GM18873 (cell line): ENCODE measurements around the gene SLC41A1.
"Not testable (repeated sequence)": the region's sequence is repeated elsewhere in the genome, so short reads cannot be mapped to it uniquely, and the experiment has no call there.

ENCODE experiments used
- ATAC-seq: cut with Tn5 transposase; IDR thresholded peaks from one replicate; pipeline ENCODE4 v1.9.1; 2021; ENCODE audit warnings: mild to moderate bottlenecking, moderate library complexity, moderate number of reproducible peaks; ENCODE audit not compliant: unreplicated experiment, low FRiP score

The SLC41A1 gene

GRCh38 chr1:205823260-205823659 lies 10.3 kb upstream of the SLC41A1 start:
- ATAC-seq: not testable (repeated sequence)

GRCh38 chr1:205822397-205822796 lies 9.4 kb upstream of the SLC41A1 start:
- no peak for ATAC-seq

GRCh38 chr1:205817988-205818387 lies 5.0 kb upstream of the SLC41A1 start:
- no peak for ATAC-seq

- no peak for ATAC-seq
These were observed 4.4 kb upstream of the SLC41A1 start for GRCh38 chr1:205817364-205817763.

GRCh38 chr1:205813755-205814058 lies 709 bp upstream of the SLC41A1 start:
- ATAC-seq: no peak

- ATAC-seq: peak; percentile 12
These were observed 624 bp downstream of the SLC41A1 start for GRCh38 chr1:205812271-205812877.

- ATAC-seq: no peak
These were observed 1.3 kb downstream of the SLC41A1 start for GRCh38 chr1:205811660-205812059.

- ATAC-seq: no peak
These were observed 2.4 kb downstream of the SLC41A1 start for GRCh38 chr1:205810448-205811157.

- no peak for ATAC-seq
These were observed 3.1 kb downstream of the SLC41A1 start for GRCh38 chr1:205809942-205810345.

GRCh38 chr1:205809469-205809868 lies 3.5 kb downstream of the SLC41A1 start:
- no peak for ATAC-seq

- no peak for ATAC-seq
These were observed 7.8 kb downstream of the SLC41A1 start for GRCh38 chr1:205805082-205805711.

GRCh38 chr1:205804605-205805004 lies 8.4 kb downstream of the SLC41A1 start:
- ATAC-seq: no peak

GRCh38 chr1:205803986-205804385 lies 9.0 kb downstream of the SLC41A1 start:
- no peak for ATAC-seq

GRCh38 chr1:205802060-205802459 lies 10.9 kb downstream of the SLC41A1 start:
- no peak for ATAC-seq

- no peak for ATAC-seq
These were observed 11.9 kb downstream of the SLC41A1 start for GRCh38 chr1:205800981-205801703.

GRCh38 chr1:205800427-205800826 lies 12.6 kb downstream of the SLC41A1 start:
- no peak for ATAC-seq

GRCh38 chr1:205798577-205798976 lies 14.4 kb downstream of the SLC41A1 start:
- ATAC-seq: no peak

GRCh38 chr1:205797168-205797567 lies 15.8 kb downstream of the SLC41A1 start:
- ATAC-seq: no peak

- no peak for ATAC-seq
These were observed 18.8 kb downstream of the SLC41A1 start for GRCh38 chr1:205794011-205794730.

GRCh38 chr1:205792961-205793673 lies 19.9 kb downstream of the SLC41A1 start:
- ATAC-seq: no peak
